Endothelial cell (in vitro differentiated cells): Measurements from ENCODE around the gene APH1B. TPM values are rescaled to one million over a fixed set of nuclear protein-coding genes. Genes with fewer than 3 reads are reported as not detected.
"Not testable (repeated sequence)": the region's sequence is repeated elsewhere in the genome, so short reads cannot be mapped to it uniquely, and the experiment has no call there.

Source experiments
- DNase-seq: peaks from one replicate; pipeline ENCODE4 v3.0.0; 2021; ENCODE audit warnings: low spot score
- H3K27ac Mint-ChIP-seq: one replicate; pipeline ENCODE4 v1.8.0; 2021; ENCODE audit warnings: mixed read lengths, inconsistent platforms; ENCODE audit not compliant: unreplicated experiment
- H3K27me3 Mint-ChIP-seq: one replicate; pipeline ENCODE4 v1.8.0; 2021; ENCODE audit warnings: mild to moderate bottlenecking, moderate library complexity, mixed read lengths, inconsistent platforms; ENCODE audit not compliant: unreplicated experiment
- H3K36me3 Mint-ChIP-seq: one replicate; pipeline ENCODE4 v1.8.0; 2021; ENCODE audit warnings: mild to moderate bottlenecking, low read depth, mixed read lengths, inconsistent platforms; ENCODE audit not compliant: unreplicated experiment
- H3K4me1 Mint-ChIP-seq: one replicate; pipeline ENCODE4 v1.8.0; 2021; ENCODE audit warnings: mild to moderate bottlenecking, mixed read lengths, inconsistent platforms; ENCODE audit not compliant: unreplicated experiment
- H3K4me3 Mint-ChIP-seq: one replicate; pipeline ENCODE4 v1.8.0; 2021; ENCODE audit warnings: mild to moderate bottlenecking, mixed read lengths, inconsistent platforms; ENCODE audit not compliant: unreplicated experiment
- H3K9me3 Mint-ChIP-seq: one replicate; pipeline ENCODE4 v1.8.0; 2021; ENCODE audit warnings: mixed read lengths, inconsistent platforms; ENCODE audit not compliant: unreplicated experiment
- total RNA-seq: library from RNA; stranded (reverse); fragmentation: NEBNext Ultra II Directional; extraction: Animal tissue kit (Norgen Biotek cat#: 25700); gene quantifications from one replicate; pipeline ENCODE4 v1.2.1, GENCODE V29; 2021; ENCODE audit not compliant: unreplicated experiment
- TF ChIP-seq, protein P1 (sequence below): fragments of 200-600 bp; sonication (generic); IDR thresholded peaks from one replicate; pipeline ENCODE4 v1.5.0; 2021; ENCODE audit warnings: antibody characterized with exemption; ENCODE audit not compliant: unreplicated experiment

The APH1B gene
- total RNA-seq, 1 donor from 2014 or later, result 26.3 TPM

DNA sequence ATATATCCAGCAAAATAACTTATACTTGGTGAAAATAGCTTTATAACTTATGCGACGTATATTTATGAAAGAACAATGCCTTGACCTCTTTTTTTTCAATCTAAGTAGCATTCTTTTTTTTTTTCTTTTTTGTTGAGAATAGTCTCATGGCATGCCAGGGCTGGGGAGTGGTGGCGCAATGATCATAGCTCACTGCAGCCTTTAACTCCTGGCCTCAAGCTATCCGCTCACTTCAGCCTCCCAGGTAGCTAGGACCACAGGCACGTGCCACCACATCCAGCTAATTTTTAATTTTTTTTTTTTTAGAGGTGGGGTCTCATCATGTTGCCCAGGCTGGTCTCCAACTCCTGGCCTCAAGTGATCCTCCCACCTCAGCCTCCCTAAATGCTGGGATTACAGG, 44.5 kb upstream of the APH1B start:
- Mint-ChIP-seq H3K4me3 (no peak overlapping the region), H3K4me1 (peaks cover 39% of the 10 kb centered on the region), H3K27me3 (no peaks in the 10 kb centered on the region), H3K36me3 (peaks cover 9% of the 10 kb centered on the region), H3K9me3 (no peaks in the 10 kb centered on the region), H3K27ac (no peak overlapping the region)
- DNase-seq, result no peak
- TF ChIP-seq, protein P1, sequence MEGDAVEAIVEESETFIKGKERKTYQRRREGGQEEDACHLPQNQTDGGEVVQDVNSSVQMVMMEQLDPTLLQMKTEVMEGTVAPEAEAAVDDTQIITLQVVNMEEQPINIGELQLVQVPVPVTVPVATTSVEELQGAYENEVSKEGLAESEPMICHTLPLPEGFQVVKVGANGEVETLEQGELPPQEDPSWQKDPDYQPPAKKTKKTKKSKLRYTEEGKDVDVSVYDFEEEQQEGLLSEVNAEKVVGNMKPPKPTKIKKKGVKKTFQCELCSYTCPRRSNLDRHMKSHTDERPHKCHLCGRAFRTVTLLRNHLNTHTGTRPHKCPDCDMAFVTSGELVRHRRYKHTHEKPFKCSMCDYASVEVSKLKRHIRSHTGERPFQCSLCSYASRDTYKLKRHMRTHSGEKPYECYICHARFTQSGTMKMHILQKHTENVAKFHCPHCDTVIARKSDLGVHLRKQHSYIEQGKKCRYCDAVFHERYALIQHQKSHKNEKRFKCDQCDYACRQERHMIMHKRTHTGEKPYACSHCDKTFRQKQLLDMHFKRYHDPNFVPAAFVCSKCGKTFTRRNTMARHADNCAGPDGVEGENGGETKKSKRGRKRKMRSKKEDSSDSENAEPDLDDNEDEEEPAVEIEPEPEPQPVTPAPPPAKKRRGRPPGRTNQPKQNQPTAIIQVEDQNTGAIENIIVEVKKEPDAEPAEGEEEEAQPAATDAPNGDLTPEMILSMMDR, result no peak

DNA sequence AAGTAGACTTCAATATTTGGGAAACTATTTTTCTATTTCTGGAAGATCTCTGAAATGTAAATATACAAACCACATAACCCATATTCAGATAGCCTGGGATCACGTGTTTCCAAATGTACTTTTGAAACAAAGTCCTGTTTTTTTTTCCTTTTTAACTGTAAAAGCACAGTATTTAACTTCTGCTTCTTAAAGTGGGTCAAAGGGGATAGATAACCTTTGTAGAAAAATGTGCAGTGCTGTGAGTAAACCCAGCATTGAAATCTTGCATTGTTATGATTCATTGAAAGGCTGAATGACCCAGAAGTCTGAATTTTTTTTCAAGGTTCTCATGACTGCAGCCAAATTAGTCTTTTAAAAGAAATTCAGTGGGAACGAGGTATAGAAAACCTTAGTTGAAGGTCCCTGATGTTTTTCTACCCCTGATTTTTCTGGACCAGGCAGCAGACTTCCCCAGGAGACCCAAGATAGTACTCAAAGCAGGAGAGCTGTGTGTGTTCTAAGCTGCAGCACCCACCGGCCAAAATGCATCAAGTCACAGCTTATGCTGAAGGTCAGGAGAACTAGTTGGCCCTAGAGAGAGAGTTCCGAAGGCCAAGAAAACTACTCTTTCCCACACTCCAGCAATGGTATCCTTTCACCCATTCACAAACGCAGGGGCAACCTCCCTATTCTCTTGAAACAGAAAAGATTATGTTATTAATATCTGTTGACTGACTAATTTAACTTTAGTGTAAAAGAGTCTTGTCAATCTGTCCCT, 43.6 kb upstream of the APH1B start:
- Mint-ChIP-seq H3K9me3 (no peaks in the 10 kb centered on the region), H3K4me3 (no peak overlapping the region), H3K36me3 (peaks cover 9% of the 10 kb centered on the region), H3K4me1 (peaks cover 32% of the 10 kb centered on the region), H3K27ac (no peak overlapping the region), H3K27me3 (no peaks in the 10 kb centered on the region)
- TF ChIP-seq, protein P1, result no peak
- DNase-seq, result no peak

DNA sequence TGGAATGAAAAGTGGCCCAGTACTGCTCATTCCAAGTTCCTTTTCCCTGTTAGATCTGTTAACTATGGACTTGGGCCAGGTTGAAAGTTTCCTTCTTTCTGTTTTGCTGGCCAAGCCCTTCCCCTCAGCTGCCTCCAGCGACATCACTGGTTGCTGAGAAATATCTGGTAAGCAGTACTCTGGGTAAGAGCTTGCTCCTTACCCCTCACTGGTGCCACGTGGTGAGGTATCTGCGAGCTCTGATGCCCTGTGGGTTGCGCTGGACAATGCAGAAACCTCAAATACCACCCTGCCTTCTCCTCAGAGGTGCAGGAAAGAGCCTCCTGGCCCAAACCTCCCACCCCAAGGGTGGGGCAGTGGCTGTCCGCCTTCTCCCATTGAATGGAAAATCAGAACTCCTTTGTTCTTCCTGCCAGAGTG, 42.9 kb upstream of the APH1B start:
- no peak overlapping the region for H3K4me3 Mint-ChIP-seq

DNA sequence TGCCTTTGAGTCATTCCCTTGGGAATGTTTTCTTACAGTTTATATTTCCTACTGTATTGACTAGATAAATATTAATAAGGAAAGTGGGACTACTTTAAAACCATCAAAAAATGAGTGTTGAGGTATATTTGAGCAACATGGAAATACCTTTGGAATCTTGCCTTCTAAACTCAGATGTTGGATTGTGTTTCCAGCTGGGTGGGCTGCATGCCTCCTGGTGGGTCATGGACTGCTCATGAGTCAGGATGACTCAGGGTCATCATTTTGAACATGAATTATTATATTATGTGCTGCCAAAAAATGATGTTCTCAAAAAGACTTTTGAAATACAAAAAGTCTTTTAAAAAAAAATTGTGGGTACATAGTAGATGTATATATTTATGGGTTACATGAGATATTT, 41.1 kb upstream of the APH1B start:
- no peak overlapping the region for H3K27ac Mint-ChIP-seq
- no peaks in the 10 kb centered on the region for H3K9me3 Mint-ChIP-seq
- H3K36me3 Mint-ChIP-seq, result peaks cover 9% of the 10 kb centered on the region
- TF ChIP-seq, protein P1, result no peak
- peaks cover 31% of the 10 kb centered on the region for H3K4me1 Mint-ChIP-seq
- H3K4me3 Mint-ChIP-seq, result no peak overlapping the region
- H3K27me3 Mint-ChIP-seq, result no peaks in the 10 kb centered on the region
- DNase-seq, result no peak

More for the DNA sequence above, 42.9 kb upstream of the APH1B start:
- H3K27ac Mint-ChIP-seq, result no peak overlapping the region
- DNase-seq, result no peak
- H3K9me3 Mint-ChIP-seq, result no peaks in the 10 kb centered on the region
- peaks cover 31% of the 10 kb centered on the region for H3K4me1 Mint-ChIP-seq
- H3K36me3 Mint-ChIP-seq, result peaks cover 9% of the 10 kb centered on the region
- H3K27me3 Mint-ChIP-seq, result no peaks in the 10 kb centered on the region
- TF ChIP-seq, protein P1, result no peak

DNA sequence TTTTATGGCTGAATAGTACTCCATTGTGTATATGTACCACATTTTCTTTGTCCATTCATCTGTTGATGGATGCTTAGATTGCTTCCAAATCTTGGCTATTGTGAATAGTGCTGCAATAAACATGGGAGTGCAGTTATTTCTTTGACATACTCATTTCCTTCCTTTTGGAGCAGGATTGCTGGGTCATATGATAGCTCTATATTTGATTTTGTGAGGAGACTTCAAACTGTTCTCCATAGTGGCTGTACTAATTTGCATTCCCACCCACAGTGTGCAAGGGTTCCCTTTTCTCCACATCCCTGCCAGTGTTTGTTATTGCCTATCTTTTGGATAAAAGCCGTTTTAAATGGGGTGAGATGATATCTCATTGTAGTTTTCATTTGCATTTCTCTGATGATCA, 40.3 kb upstream of the APH1B start:
- DNase-seq, H3K27ac Mint-ChIP-seq, H3K9me3 Mint-ChIP-seq, H3K4me3 Mint-ChIP-seq, H3K27me3 Mint-ChIP-seq: not testable (repeated sequence)
- Mint-ChIP-seq H3K36me3 (peaks cover 16% of the 10 kb centered on the region), H3K4me1 (peaks cover 23% of the 10 kb centered on the region)
